Midbrain (tissue), 1 donor: ENCODE results near the gene WDR89.
"Not testable (repeated sequence)": the region's sequence is repeated elsewhere in the genome, so short reads cannot be mapped to it uniquely, and the experiment has no call there.

Experiments used
- DNase-seq: peaks from one replicate; lab custom pipeline; 2025; lab: John Stamatoyannopoulos, UW

Gene WDR89

DNA sequence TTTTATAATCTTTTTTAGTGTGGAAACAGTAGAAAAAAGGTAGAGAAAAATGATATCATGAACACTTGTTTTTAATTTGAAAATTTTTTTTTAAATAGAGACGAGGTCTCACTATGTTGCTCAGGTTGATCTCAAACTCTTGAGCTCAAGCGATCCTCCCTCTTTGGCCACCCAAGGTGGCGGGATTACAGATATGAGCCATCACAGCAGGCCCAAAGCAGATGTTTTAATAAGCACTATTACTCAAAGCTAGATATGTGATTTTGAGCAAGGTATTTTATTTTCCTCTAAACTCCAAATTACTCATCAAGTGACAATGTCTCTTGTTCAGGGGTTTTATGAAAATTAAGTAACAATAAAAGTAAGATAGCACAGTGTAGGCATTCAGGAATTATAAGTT lies 10.7 kb upstream of the WDR89 start:
- no peak for DNase-seq

DNA sequence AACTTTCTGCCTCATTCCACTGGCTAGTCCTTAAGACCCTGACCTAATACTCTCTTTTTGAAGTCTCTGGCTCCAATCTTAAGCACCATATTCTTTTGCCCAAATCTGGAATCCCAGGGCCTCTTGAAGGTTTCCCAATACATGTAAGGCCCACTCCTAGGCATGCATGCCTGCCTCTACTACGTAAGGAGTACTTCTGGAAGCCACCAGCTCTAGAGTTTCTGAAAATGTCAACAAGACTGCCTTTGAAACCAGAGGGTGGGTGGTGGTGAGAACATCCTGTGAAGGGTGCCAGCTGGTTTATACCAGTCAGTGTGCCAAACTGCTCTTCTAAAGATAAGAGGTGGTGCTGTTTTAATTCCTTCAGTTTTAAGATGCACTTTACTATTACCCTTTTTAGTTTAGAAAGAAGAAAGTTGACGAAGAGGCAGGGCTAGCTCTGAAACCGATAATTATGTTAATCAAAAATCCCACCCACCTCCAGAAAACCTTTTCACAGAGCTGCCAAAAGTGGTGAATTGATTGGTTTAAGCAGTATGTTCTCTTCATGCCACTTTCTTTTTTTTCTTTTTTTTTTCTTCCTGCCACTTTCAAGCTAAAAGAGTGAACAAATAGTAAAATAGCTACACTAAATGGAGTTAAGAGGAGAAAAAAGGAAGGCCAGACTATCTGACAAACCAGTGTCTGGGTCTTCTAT lies 8.7 kb upstream of the WDR89 start:
- DNase-seq = no peak

DNA sequence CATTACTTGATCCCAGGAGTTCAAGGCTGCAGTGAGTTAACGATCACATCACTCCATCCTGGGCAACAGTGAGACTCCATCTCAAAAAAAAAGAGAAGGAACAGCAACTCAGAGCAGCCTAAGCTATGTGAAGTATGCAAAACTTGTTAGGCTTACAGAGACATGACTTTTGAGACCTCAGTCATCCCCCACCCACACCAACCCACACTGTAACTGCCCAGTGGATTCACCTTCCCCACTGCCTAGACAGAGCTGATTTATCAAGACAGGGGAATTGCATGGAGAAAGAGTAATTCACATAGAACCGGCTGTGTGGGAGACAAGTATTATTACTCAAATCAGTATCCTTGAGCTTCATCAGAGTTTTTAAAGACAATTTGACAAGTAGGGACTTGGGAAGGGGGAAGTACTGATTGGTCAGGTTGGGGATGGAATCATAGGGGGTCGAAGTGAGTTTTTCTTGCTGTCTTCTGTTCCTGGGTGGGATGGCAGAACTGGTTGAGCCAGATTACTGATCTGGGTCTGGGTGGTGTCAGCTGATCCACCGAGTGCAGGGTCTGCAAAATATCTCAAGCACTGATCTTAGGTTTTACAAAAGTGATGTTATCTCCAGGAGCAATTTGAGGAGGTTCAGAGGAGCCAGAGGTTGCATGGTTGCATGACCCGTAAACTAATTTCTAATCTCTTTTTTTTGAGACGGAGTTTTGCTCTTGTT lies 6.2 kb upstream of the WDR89 start:
- no peak for DNase-seq

DNA sequence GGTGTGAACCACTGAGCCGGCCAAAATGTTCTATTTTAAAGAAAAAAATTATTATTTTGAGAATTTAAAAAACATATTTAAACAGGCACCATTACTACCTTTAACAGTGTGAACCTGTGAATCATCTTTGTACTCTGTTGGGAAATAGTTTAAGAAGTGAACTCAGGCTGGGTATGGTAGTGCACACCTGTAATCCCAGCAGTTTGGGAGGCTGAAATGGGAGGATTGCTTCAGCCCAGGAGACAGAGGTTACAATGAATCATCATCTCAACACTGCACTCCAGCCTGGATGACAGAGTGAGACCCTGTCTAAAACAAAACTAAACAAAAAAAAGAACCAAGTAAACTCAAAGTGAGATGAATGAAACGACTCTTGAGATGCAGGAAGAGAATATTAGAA lies 3.1 kb upstream of the WDR89 start:
- no peak for DNase-seq

DNA sequence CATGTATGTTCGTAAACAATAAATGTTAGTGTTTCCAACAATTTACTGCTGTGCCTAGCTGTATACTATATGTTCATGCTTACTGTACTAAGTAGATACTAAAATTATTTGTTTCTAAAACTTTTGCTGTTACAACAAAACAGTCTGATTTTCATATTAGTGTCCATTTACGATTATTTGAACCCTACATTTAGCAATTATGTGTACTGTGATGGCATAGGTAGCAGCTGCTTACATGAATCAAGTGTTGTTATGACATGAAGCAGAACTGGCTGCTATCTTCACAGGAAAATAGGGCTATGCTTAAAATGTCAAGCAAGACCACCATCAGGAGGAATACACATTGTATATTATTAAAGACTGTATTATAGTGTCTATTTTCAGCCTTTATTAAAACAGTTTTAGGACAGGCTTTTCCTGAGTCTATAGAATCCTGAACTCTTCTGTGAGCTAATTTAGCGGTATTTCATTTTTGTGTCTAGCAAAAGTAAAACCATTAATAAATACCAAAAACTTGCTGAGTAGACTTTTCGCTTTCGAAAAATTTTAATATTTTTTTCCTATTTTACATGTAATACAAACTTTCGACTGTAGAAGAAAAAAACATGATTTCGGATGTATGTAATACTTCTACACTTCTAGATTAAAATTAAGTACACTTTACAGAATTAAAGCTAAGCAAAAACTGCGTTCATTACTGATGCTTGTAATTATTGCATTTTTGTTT lies 1.1 kb upstream of the WDR89 start:
- no peak for DNase-seq

DNA sequence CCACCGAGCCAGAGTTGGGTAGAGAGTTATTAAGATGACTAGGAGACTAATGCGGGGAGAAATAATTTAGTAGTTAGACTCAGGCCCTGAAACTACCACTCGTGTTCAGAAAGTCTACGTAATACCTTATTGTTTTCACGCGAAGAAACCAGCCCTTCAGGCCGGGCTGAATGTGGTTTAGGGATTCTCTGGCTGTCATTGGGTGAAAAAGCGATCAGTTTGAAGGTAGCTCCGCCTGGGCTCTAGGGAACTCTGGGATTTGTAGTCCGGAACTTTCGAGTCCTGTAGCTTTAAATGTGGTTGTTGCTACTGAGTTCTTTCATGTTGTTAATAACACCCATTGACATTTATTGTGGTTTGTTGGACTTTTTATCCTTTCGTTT lies 549 bp upstream of the WDR89 start:
- peak; percentile 97 for DNase-seq

DNA sequence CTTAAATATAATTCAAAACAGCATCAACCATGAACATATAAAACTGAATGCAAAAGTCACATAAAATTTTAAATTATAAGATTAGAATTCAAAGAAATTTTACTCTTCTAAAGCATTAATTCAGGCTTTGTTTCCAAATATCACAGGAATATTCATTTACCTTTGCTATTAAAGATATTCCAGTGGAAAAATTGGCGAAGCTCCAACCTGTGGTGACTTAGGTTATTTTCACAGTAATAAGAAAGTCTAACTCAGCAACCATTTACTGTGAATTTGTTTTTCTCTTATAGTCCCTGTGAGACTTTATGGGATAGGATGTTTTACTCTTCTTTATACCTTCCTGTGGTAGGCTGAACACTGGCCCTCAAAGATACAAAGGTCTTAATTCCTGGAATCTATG lies 3.2 kb downstream of the WDR89 start:
- DNase-seq = no peak

DNA sequence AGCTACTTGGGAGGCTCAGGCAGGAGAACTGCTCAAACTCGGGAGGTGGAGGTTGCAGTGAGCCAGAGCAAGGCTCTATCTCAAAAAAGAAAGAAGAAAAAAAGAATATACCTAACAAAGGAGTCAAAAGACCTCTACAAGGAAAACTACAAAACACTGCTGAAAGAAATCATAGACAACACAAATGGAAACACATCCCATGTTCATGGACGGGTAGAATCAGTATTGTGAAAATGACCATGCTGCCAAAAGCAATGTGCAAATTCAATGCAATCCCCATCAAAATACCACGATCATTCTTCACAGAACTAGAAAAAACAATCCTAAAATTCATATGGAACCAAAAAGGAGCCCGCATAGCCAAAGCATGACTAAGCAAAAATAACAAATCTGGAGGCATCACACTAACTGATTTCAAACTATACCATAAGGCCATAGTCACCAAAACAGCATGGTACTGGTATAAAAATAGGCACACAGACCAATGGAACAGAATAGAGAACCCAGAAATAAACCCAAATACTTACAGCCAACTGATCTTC lies 5.5 kb downstream of the WDR89 start:
- not testable (repeated sequence) for DNase-seq

DNA sequence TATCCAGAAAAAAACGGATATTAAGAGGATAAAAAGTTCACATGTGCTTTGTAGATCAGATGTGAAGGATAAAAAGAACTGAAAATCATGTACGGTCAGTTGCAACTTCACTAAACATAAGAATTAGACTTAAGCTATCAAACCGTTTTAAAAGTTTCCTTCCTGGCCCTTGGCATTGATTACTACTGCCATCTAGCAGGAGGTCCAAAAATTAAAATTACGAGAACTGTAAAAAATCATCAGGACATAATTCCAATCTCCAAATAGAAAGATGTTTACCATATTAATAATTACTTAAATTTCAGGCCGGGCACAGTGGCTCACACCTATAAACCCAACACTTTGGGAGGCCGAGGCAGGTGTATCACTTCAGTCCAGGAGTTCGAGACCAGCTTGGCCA lies 7.9 kb downstream of the WDR89 start:
- no peak for DNase-seq

DNA sequence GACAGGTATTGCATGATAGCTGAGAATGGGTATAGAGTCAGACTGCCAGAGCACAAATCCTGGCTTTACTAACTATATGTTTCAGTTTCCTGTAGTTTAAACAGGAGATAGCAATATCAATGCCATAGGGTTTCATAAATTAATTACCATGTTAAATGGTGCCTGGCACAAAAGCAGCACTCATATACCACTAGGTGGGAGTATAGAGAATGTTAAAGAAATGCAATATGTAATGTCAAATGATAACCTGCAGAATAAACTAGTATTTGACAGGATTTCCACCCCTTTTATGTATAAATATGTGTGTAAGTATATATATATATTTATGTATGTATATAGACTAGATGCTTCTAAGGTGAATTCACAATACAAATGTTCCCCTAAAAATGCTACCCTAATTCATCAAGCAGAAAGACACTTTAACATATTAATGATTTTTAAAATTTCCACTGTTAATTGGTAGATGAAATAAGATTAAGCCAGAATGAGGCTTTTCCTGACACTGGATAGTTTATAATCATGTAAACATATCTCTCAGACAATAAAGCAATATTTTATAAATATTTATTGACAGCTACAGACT lies 8.6 kb downstream of the WDR89 start:
- no peak for DNase-seq

DNA sequence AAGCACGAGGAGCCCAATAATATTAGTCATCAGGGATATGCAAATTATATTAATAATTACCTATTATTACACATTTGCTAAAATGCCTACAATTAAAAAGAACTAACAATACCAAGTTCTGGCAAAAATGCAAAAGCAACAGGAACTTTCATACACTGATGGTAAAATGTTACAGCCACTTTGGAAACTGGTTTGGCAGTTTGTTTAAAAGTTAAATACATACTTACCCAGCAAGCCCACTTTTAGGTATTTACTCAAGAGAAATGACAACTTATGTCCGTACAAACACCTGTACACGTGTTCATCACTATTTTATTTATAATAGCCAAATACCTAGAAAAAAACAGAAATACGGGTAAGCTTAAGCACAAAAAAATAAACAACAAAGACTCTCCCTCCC lies 17.0 kb downstream of the WDR89 start:
- DNase-seq = no peak

DNA sequence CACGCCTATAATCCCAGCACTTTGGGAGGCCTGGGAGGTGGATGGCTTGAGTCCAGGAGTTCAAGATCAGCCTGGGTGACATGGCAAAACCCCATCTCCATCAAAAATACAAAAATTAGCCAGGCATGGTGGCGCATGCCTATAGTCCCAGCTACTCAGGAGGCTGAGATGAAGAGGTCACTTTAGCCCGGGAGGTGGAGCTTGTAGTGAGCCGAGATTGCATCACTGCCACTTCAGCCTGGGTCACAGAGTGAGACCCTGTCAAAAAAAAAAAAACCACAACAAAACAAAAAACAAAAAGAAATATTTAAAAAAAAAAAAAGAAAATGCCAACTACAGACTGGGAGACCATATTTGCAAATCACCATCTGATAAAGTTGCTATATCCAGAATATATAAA lies 17.5 kb downstream of the WDR89 start:
- no peak for DNase-seq

DNA sequence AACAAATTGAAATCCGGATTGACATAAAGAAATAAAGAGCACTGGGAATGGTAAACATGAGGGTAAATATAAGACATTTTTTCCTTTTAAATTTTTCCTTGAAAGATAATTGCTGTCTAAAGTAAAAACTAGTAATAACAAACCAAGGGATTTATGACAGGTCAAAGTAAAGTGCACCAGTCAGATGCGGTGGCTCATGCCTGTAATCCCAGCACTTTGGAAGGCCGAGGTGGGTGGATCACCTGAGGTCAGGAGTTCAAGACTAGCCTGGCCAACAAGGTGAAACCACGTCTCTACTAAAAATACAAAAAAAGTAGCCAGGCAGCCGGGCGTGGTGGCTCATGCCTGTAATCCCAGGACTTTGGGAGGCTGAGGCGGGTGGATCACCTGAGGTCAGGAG lies 19.7 kb downstream of the WDR89 start:
- not testable (repeated sequence) for DNase-seq

DNA sequence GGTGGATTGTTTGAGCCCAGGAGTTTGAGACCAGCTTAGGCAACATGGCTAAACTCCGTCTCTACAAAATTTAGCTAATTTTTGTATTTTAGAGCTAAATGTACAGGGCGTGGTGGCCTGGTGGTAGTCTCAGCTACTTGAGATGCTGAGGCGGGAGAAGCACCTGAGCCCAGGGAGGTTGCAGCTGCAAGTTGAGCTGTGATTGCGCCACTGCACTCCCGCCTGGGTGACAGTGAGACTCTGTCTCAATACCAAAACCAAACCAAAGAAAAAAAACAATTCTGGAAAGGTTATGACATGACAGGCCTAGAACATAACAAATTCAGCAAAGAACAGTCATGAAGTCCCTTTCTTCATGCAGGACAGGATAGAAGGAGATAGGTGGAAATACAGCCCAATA lies 25.7 kb downstream of the WDR89 start:
- no peak for DNase-seq

DNA sequence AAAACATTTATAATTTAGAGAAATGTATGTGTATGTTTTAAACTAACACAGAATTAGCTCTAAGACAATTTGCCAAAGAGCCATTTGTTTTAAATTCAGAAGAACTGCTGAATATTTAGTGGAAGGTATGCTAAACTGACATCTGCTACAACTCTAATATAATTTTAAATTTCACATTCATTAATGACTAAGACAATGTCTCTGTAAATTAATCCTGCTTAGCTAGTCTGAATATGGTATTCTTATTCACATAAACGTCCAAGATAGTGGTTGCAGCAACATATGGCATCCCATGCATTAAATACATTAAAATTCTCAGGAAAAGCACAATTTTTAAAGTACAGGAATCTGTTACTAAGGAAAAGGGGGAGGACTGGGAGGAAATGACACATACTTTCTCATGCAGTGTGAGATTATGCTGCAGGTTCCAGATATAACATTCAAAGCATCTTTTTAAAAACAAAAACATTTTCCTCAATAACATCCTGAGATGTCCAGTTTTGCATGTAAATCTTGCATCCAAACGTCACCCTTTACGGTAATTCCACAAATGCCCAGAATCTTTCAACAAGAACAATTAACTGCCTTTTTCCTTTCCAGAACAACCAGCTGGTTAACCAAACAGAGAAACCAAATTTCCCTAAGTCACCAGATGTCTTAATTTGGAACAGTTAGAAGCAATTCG lies 26.9 kb downstream of the WDR89 start:
- no peak for DNase-seq

DNA sequence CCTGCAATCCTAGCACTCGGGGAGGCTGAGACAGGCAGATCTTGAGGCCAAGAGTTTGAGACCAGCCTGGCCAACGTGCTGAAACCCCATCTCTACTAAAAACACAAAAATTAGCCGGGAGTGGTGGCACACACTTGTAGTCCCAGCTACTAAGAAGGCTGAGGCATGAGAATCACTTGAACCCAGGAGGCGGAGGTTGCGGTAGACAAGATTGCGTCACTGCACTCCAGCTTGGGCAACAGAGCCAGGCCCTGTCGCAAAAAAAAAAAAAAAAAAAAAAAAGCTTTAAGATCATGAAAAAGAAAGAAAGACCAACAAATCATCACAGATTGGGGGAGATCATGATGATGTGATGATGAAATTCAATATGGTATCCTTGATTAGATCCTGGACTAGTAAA lies 30.6 kb downstream of the WDR89 start:
- DNase-seq = no peak

DNA sequence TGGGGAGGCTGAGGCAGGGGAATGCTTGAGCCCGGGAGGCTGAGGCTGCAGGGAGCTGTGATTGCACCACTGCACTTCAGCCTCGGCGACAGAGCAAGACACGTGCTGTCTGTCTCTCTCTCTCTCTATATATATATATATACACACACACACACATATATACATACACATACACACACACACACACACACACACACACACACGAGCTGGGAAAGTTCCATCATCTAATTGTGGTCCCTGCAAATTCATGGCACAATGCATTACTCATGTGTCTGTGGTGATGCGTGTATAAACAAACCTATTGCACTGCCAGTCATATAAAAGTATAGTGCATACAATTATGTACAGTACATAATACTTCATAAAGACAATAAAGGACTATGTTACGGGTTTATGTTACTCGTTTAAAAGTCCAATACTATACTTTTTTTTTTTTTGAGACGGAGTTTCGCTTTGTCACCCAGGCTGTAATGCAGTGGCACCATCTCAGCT lies 36.6 kb downstream of the WDR89 start:
- no peak for DNase-seq

DNA sequence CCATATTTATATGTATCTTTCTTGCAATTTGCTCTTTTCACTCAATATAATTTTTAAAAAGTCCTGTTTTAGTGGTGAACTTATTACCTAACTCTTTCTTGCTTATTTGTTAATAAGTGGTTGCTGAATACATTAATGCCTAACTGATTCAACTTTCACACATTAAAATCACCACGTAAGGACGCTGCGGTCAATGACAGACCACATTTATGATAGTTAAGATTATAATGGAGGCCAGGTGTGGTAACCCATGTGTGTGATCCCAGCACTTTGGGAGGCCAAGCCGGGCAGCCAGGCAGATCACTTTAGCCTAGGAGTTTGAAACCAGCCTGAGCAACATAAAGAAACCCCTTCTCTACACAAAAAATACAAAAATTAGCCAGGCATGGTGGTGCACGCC lies 37.0 kb downstream of the WDR89 start:
- no peak for DNase-seq

DNA sequence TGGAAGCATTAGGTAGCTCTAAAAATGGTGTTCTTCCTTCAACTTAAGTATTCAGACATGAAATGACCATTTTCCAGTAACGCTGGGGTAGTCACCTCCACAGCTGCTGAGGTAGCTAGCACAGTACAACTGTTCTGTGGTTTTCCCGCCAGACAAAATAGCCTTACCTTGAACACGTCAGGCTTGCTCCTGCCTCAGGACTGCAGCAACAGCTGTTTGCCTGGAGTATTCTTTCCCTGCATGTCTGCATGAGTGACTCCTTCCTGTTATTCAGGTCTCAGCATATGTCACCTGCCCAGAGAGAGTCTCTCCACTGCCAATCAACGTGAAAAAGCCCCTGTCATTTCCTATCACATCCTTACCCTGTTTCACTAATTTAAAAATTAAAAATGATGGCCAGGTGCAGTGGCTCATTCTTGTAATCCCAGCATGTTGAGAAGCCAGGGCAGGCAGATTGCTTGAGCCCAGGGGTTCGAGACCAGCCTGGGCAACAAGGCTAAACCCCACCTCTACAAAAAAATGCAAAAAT lies 37.9 kb downstream of the WDR89 start:
- DNase-seq = no peak

DNA sequence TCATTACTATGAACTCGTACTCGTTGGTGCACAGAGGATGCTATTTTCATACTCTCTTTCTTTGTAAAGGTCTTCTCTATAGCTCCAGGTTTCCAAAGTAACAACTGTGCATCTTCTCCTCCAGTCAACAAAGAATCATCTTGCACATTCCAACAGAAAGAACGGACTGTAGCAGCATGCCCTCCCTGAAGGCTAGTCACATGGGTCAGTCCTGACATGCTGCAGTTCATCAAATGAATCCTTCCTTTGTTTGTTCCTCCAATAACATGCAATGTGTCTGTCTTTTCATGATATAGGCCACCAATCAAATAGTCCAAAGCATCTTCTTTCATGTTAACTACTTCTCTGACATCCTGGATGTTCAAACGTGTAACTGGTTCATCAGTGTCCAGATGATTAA lies 42.9 kb downstream of the WDR89 start:
- peak; percentile 53 for DNase-seq

DNA sequence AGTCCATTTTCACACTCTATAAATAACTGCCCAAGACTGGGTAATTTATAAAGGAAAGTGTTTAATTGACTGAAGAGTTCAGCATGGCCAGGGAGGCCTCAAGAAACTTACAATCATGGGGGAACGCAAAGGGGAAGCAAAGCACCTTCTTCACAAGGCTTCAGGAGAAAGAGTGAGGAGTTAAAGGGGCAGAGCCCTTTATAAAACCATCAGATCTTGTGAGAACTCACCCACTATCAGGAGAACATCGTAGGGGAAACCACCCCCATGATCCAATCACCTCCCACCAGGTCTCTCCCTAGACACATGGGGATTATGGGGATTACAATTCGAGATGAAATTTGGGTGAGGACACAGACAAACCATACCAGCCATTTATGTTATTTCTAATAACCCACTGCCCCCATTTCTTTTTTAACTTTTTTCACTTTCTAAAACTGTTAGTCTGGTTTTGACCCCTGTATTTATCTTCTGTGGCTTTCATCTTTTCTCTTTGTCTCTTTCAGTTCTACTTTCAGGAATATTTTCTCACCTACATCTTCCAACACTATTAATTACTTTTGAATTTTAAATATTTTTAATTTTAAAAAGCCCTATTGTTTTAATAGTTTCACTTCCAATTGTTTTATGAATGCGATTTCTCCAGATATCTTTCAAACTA lies 44.5 kb downstream of the WDR89 start:
- DNase-seq = no peak
